GM19452 (cell line): ENCODE data around the gene WDR62.

Experiments
- ATAC-seq: cut with Tn5 transposase; IDR thresholded peaks from one replicate; pipeline ENCODE4 v1.9.1; 2021; ENCODE audit not compliant: unreplicated experiment

WDR62 gene

GRCh38 chr19:36139473-36140303, 85.0 kb downstream of the WDR62 start, which contains the start of gene CAPNS1:
Gene CAPNS1 (plus strand): TSS chr19:36140066. CDS start chr19:36141012, 946 bp downstream.
- peak; percentile 80 for ATAC-seq

GRCh38 chr19:36140304-36141038, 85.8 kb downstream of the WDR62 start:
- ATAC-seq, result peak; percentile 6

GRCh38 chr19:36141039-36141927, 86.6 kb downstream of the WDR62 start:
- ATAC-seq, result peak; percentile 46

GRCh38 chr19:36142046-36142445, 87.3 kb downstream of the WDR62 start:
- ATAC-seq, result no peak

- ATAC-seq, result no peak
Observed at GRCh38 chr19:36142496-36142895, 87.8 kb downstream of the WDR62 start.

GRCh38 chr19:36144624-36145023, 89.9 kb downstream of the WDR62 start:
- no peak for ATAC-seq

- ATAC-seq, result no peak
Observed at GRCh38 chr19:36149673-36150406, 95.1 kb downstream of the WDR62 start.

- no peak for ATAC-seq
Observed at GRCh38 chr19:36150586-36150985, 95.9 kb downstream of the WDR62 start.

DNA sequence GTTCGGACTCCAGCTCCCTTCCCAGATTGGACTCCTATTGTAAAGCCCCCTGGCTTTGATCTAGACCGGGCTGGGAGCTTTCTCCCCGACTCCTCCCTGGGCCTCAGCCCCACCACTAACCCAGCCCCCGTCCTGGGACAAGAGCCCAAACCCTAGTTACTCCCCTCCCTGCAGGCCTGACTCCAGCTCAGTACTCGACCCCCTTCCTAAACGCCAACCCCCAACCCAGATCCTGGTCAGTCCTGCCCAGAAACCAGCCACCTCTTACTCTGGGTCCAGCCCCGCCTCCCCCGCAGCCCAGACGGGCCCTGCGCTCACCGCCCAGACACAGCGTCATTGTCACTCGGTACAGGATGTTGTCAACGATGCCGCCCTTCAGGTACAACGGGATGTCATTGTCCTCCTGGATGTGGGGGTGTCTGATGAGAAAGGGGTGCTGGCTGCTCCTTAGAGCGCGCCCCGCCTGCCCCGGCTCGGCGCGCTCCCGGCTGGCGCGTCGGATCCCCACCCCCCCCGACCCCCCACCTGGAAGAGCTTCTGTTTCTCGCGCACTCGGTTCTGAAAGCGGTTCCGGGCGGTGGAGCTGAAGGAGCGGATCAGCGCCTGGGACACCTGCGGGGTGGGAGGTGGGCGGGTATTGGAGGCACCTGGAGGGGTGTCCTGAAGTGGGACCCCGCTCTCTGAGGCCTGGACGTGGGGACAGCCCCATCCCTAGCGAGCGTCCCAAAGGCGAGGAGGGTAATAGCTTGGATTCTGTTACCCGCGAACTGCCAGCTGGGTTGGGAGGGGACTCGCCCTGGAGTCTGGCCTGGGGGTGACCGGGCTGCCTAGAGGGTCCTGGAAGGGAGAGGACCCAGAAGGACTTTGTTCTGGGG, 96.7 kb downstream of the WDR62 start:
- no peak for ATAC-seq

DNA sequence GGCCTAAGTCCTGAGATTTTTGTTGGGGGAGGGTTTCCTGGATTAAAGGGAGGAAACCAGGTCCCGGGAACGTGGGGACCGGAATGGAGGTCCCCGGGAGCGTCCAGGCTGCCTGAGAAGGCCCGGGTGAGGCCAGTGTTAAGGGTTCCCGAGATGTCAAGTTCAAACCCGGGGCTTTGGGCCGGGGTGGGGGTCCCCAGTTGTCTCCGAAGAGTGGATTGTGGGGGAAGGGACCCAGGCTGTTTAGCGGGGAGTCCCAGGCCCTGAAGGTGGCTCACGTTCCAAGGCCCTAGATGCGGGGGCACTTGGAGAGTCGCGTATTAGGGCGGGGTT, 97.3 kb downstream of the WDR62 start:
- no peak for ATAC-seq

DNA sequence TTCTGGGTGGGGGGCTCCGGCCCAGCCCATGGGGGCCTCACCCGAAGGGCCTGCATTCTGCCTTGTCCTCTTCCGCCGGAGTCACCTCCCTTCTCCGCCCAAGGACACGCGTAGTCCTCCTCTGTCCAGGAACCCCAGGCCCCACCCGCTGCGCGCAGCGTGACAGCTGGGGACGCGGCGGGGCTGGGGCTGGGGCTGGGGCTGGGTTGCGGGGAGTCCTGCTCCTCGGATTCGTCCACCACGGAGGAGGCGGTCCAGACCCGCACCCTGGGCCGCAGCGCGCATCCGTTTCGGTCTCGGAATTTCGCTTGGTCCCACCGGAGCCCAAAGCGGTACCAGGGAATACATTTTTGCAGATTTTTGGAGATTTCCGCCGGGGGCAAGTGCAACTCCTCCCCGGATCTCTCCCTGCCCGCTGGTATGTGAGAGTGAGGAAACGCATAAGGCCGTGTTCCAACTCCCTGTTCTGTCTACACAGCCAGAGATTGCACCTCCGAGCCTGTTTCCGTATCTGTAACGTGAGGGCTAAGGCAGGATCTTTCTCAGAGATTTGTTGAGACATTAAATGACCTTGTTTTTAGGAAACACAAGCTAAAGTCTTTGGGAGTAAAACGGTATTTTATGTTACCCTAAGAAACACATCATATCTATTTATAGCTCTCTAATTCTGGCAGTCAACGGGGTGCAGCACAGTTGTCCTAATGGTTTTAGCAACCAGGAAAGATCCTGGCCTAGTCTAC, 97.8 kb downstream of the WDR62 start, which contains the start of gene COX7A1:
Gene COX7A1, minus strand, starts transcription at position 96 of the 740 bp plus-strand sequence. Its CDS starts 40 bp downstream, at position 56.
- ATAC-seq, result no peak

GRCh38 chr19:36153126-36153525, 98.4 kb downstream of the WDR62 start:
- no peak for ATAC-seq
